NCI-H526 (cell line): ENCODE results near the gene NKD1.

Experiments used
- DNase-seq, 2 experiments: peaks; one replicate each; lab custom pipeline; 2025; lab: John Stamatoyannopoulos, UW

NKD1 gene

GRCh38 chr16:50651835-50652438 is 103.7 kb downstream of the NKD1 start:
- DNase-seq = no peak

- DNase-seq = no peak
These were observed 104.7 kb downstream of the NKD1 start for GRCh38 chr16:50652836-50653425.

- DNase-seq = no peak
These were observed 105.7 kb downstream of the NKD1 start for GRCh38 chr16:50653633-50654519.

GRCh38 chr16:50655558-50656055 is 107.4 kb downstream of the NKD1 start:
- no peak for DNase-seq

GRCh38 chr16:50657241-50657640 is 109.0 kb downstream of the NKD1 start:
- DNase-seq = no peak

- no peak for DNase-seq
These were observed 111.6 kb downstream of the NKD1 start for GRCh38 chr16:50659806-50660205.

- no peak for DNase-seq
These were observed 114.2 kb downstream of the NKD1 start for GRCh38 chr16:50662306-50662940.

- DNase-seq = no peak
These were observed 116.1 kb downstream of the NKD1 start for GRCh38 chr16:50664270-50664669.

GRCh38 chr16:50665128-50665878 is 117.1 kb downstream of the NKD1 start:
- DNase-seq = peak; percentile 0 to 56

GRCh38 chr16:50666658-50667496 is 118.7 kb downstream of the NKD1 start:
- DNase-seq = no peak

GRCh38 chr16:50667497-50668367 is 119.5 kb downstream of the NKD1 start:
- DNase-seq = no peak

GRCh38 chr16:50668368-50669008 is 120.3 kb downstream of the NKD1 start:
- no peak for DNase-seq

GRCh38 chr16:50669741-50670140 is 121.5 kb downstream of the NKD1 start:
- no peak for DNase-seq

- DNase-seq = no peak
These were observed 122.3 kb downstream of the NKD1 start for GRCh38 chr16:50670476-50670875.

GRCh38 chr16:50671644-50672260 is 123.6 kb downstream of the NKD1 start:
- no peak for DNase-seq

- no peak for DNase-seq
These were observed 125.5 kb downstream of the NKD1 start for GRCh38 chr16:50673496-50674275.

GRCh38 chr16:50674831-50675230 is 126.6 kb downstream of the NKD1 start:
- DNase-seq = no peak
